ENCODE data around the gene FAR2.

The FAR2 gene

GRCh38 chr12:29350080-29350479, 201.0 kb downstream of the FAR2 start:
- ChIA-PET POLR2A (no interaction called here), CTCF (no interaction called here)
- Histone ChIP-seq H3K36me3 (ENCODE audit: control insufficient read depth in 2 of 2, insufficient read depth in 1 of 2, low read length in 2 of 2) (peaks cover 23 to 34% of the 10 kb centered on the region in 2 experiments), H3K4me3 (ENCODE audit: low read depth, low read length) (no peak overlapping the region), H3K9me3 (ENCODE audit: control insufficient read depth, insufficient read depth, low read depth, low read length) (no peaks in the 10 kb centered on the region), H3K4me1 (ENCODE audit: control insufficient read depth, insufficient read depth, low read length) (0 out of 2 replicates have a peak, but pooled peaks cover 5% of the 10 kb centered on the region), H3K27ac (ENCODE audit: extremely low read depth, low read depth, low read length) (no peak overlapping the region)
- TF ChIP-seq ZFP41 (tag by site-specific recombination; IDR thresholded peaks at IDR 0.05; ENCODE audit: borderline replicate concordance), result no peak
- peak; percentile 61; the same call in 1 of the 2 replicates for TF ChIP-seq ZNF626 (tag by site-specific recombination; IDR thresholded peaks at IDR 0.05)
- TF ChIP-seq KLF16 (tag by site-specific recombination; IDR thresholded peaks at IDR 0.05), result no peak
- no peak for TF ChIP-seq ZNF211 (tag by site-specific recombination; IDR thresholded peaks at IDR 0.05; ENCODE audit: low read depth)
- TF ChIP-seq ZNF549 (tag by site-specific recombination; IDR thresholded peaks at IDR 0.05), result peak; percentile 75; the same call in 1 of the 2 replicates
- TF ChIP-seq GLIS1 (tag by site-specific recombination; IDR thresholded peaks at IDR 0.05), result 0 out of 2 replicates have a peak, but pooled peaks have one; percentile 18
- no peak for TF ChIP-seq ZNF623 (tag by site-specific recombination; IDR thresholded peaks at IDR 0.05)
- no peak for TF ChIP-seq ZNF292 (tag by site-specific recombination; IDR thresholded peaks at IDR 0.05; ENCODE audit: borderline replicate concordance, low read depth)
- no peak for TF ChIP-seq KLF7 (tag by site-specific recombination; IDR thresholded peaks at IDR 0.05; ENCODE audit: borderline replicate concordance)
- no peak for TF ChIP-seq ZNF26 (tag by site-specific recombination; IDR thresholded peaks at IDR 0.05)
- no peak for TF ChIP-seq ZNF23 (tag by site-specific recombination; IDR thresholded peaks at IDR 0.05; ENCODE audit: borderline replicate concordance)
- TF ChIP-seq ZNF670 (tag by site-specific recombination; IDR thresholded peaks at IDR 0.05; ENCODE audit: low read depth), result no peak
- no peak for TF ChIP-seq KLF9 (tag by site-specific recombination; IDR thresholded peaks at IDR 0.05; ENCODE audit: low read depth)
- TF ChIP-seq IKZF3 (tag by site-specific recombination; IDR thresholded peaks at IDR 0.05), result no peak
- TF ChIP-seq ZNF747 (tag by site-specific recombination; IDR thresholded peaks at IDR 0.05), result no peak
- no peak for TF ChIP-seq AEBP2 (tag by site-specific recombination; IDR thresholded peaks at IDR 0.05; ENCODE audit: borderline replicate concordance)
- peak; percentile 58; the same call in 1 of the 2 replicates for TF ChIP-seq ZNF350 (tag by site-specific recombination; IDR thresholded peaks at IDR 0.05)
- TF ChIP-seq ZNF280C (tag by site-specific recombination; IDR thresholded peaks at IDR 0.05), result no peak
- TF ChIP-seq GFI1B (tag by site-specific recombination; IDR thresholded peaks at IDR 0.05), result no peak
- TF ChIP-seq ZNF18 (tag by site-specific recombination; IDR thresholded peaks at IDR 0.05), result no peak
- no peak for TF ChIP-seq PBX3 (CRISPR knock-in tag; IDR thresholded peaks at IDR 0.05)
- TF ChIP-seq ZNF544 (tag by site-specific recombination; IDR thresholded peaks at IDR 0.05), result peak; percentile 59; the same call in 1 of the 2 replicates
- no peak for TF ChIP-seq ZNF701 (tag by site-specific recombination; IDR thresholded peaks at IDR 0.05)
- peak; percentile 67 for TF ChIP-seq KLF10 (tag by site-specific recombination; IDR thresholded peaks at IDR 0.05)
- TF ChIP-seq ZNF184 (tag by site-specific recombination; IDR thresholded peaks at IDR 0.05), result peak; percentile 79; the same call in 1 of the 2 replicates
- TF ChIP-seq ZBTB7A (tag by site-specific recombination; IDR thresholded peaks at IDR 0.05; ENCODE audit: low read depth), result no peak
- TF ChIP-seq ZNF510 (tag by site-specific recombination; IDR thresholded peaks at IDR 0.05; ENCODE audit: insufficient replicate concordance), result peak; percentile 70
- no peak for TF ChIP-seq ZNF112 (tag by site-specific recombination; IDR thresholded peaks at IDR 0.05)
- TF ChIP-seq ZNF548 (tag by site-specific recombination; IDR thresholded peaks at IDR 0.05), result no peak
- TF ChIP-seq BCL11B (tag by site-specific recombination; IDR thresholded peaks at IDR 0.05; ENCODE audit: low read depth), result no peak
- no peak for TF ChIP-seq ZNF707 (tag by site-specific recombination; IDR thresholded peaks at IDR 0.05)
